CD1c-positive myeloid dendritic cell (primary cell): ENCODE results near the gene NHP2.

ENCODE experiments used
- DNase-seq: peaks from one replicate; pipeline ENCODE4 v3.0.0-alpha.2; 2016; ENCODE audit errors: extremely low spot score

The NHP2 gene

GRCh38 chr5:178176791-178177190, 23.1 kb upstream of the NHP2 start:
- no peak for DNase-seq

GRCh38 chr5:178174456-178174855, 20.8 kb upstream of the NHP2 start:
- no peak for DNase-seq

GRCh38 chr5:178170455-178170854, 16.8 kb upstream of the NHP2 start:
- DNase-seq = no peak

- DNase-seq = no peak
These were observed 11.9 kb upstream of the NHP2 start for GRCh38 chr5:178165581-178165980.

GRCh38 chr5:178163772-178164735, 10.4 kb upstream of the NHP2 start:
- peak; percentile 93 for DNase-seq

GRCh38 chr5:178162481-178162880, 8.8 kb upstream of the NHP2 start:
- no peak for DNase-seq

GRCh38 chr5:178160176-178160575, 6.5 kb upstream of the NHP2 start:
- DNase-seq = no peak

GRCh38 chr5:178155065-178155464, 1.4 kb upstream of the NHP2 start:
- DNase-seq = no peak

GRCh38 chr5:178152491-178153444, 917 bp downstream of the NHP2 start:
- DNase-seq = no peak

- DNase-seq = no peak
These were observed 2.5 kb downstream of the NHP2 start for GRCh38 chr5:178150977-178151734.

- DNase-seq = no peak
These were observed 4.3 kb downstream of the NHP2 start for GRCh38 chr5:178149199-178149932.

- DNase-seq = no peak
These were observed 6.3 kb downstream of the NHP2 start for GRCh38 chr5:178147406-178147805.

GRCh38 chr5:178145965-178146820, 7.5 kb downstream of the NHP2 start:
- peak; percentile 38 for DNase-seq

GRCh38 chr5:178143901-178144300, 9.8 kb downstream of the NHP2 start:
- no peak for DNase-seq

- no peak for DNase-seq
These were observed 10.4 kb downstream of the NHP2 start for GRCh38 chr5:178143246-178143645.

GRCh38 chr5:178142642-178143041, 11.0 kb downstream of the NHP2 start:
- no peak for DNase-seq

GRCh38 chr5:178141550-178141949, 12.1 kb downstream of the NHP2 start:
- no peak for DNase-seq

GRCh38 chr5:178137991-178138390, 15.7 kb downstream of the NHP2 start:
- DNase-seq = no peak

- DNase-seq = no peak
These were observed 16.7 kb downstream of the NHP2 start for GRCh38 chr5:178136990-178137389.

- no peak for DNase-seq
These were observed 22.2 kb downstream of the NHP2 start for GRCh38 chr5:178131446-178131996.
